Keratinocyte (primary cell): ENCODE results near the gene MESD. TPM values are rescaled to one million over a fixed set of nuclear protein-coding genes. Genes with fewer than 3 reads are reported as not detected.

Source experiments
- DNase-seq: peaks from one replicate; pipeline ENCODE4 v3.0.0-alpha.2; 2011; ENCODE audit warnings: low read depth, missing footprints, low spot score
- FAIRE-seq: peaks from 2 replicates; lab custom pipeline; 2011; peaks lifted over from hg19 to GRCh38; lab: Jason Lieb, UNC
- H2AFZ ChIP-seq: 2 replicates; pipeline ENCODE4 v1.6.0; 2012; ENCODE audit warnings: low read length, control low read depth, inconsistent platforms; ENCODE audit not compliant: control insufficient read depth
- H3K27ac ChIP-seq: 2 replicates; pipeline ENCODE4 v1.5.1; 2011; ENCODE audit warnings: low read length; ENCODE audit not compliant: control insufficient read depth, insufficient read depth
- H3K27me3 ChIP-seq: 3 replicates; pipeline ENCODE4 v1.6.0; 2011; ENCODE audit warnings: low read length; ENCODE audit not compliant: control insufficient read depth, insufficient read depth; ENCODE audit errors: extremely low read depth
- H3K36me3 ChIP-seq, 2 experiments: 2 replicates in 1 of 2; 3 replicates in 1 of 2; pipeline ENCODE4 v1.5.1; 2011; ENCODE audit warnings: low read length in 2 of 2, mild to moderate bottlenecking in 1 of 2; ENCODE audit not compliant: control insufficient read depth in 2 of 2, insufficient read depth in 2 of 2; ENCODE audit errors: extremely low read depth in 1 of 2
- H3K4me1 ChIP-seq: 3 replicates; pipeline ENCODE4 v1.5.1; 2011; ENCODE audit warnings: low read length; ENCODE audit not compliant: control insufficient read depth, insufficient read depth; ENCODE audit errors: extremely low read depth
- H3K4me2 ChIP-seq: 3 replicates; pipeline ENCODE4 v1.6.0; 2011; ENCODE audit warnings: low read depth, low read length; ENCODE audit not compliant: control insufficient read depth, insufficient read depth; ENCODE audit errors: extremely low read depth
- H3K4me3 ChIP-seq, 3 experiments: fragments of 200-600 bp in 1 of 3; sonication (generic) in 1 of 3; 2 replicates in 2 of 3; 3 replicates in 1 of 3; pipeline ENCODE4 v1.5.1; 2011 to 2016; ENCODE audit warnings: low read length in 3 of 3, mild to moderate bottlenecking in 3 of 3, control low read depth in 2 of 3, inconsistent platforms in 1 of 3, low read depth in 1 of 3, mixed read lengths in 1 of 3, mixed run types in 1 of 3, moderate library complexity in 1 of 3; ENCODE audit not compliant: control insufficient read depth in 2 of 3, insufficient read depth in 2 of 3; ENCODE audit errors: extremely low read depth in 1 of 3
- H3K79me2 ChIP-seq: 2 replicates; pipeline ENCODE4 v1.6.0; 2012; ENCODE audit warnings: low read length; ENCODE audit not compliant: control insufficient read depth, insufficient read depth
- H3K9ac ChIP-seq: 3 replicates; pipeline ENCODE4 v1.6.0; 2011; ENCODE audit warnings: low read length; ENCODE audit not compliant: control insufficient read depth, insufficient read depth; ENCODE audit errors: extremely low read depth
- H3K9me1 ChIP-seq: 3 replicates; pipeline ENCODE4 v1.6.0; 2011; ENCODE audit warnings: low read length; ENCODE audit not compliant: control insufficient read depth, insufficient read depth; ENCODE audit errors: extremely low read depth
- H3K9me3 ChIP-seq: 2 replicates; pipeline ENCODE4 v1.5.1; 2012; ENCODE audit warnings: low read depth, low read length; ENCODE audit not compliant: control insufficient read depth
- H4K20me1 ChIP-seq: 3 replicates; pipeline ENCODE4 v1.6.0; 2011; ENCODE audit warnings: low read length; ENCODE audit not compliant: control insufficient read depth, insufficient read depth; ENCODE audit errors: extremely low read depth
- CTCF ChIP-seq, 3 experiments: IDR thresholded peaks in 1 of 3; conservative IDR thresholded peaks in 1 of 3; optimal IDR thresholded peaks in 1 of 3; 2 replicates in 2 of 3; 3 replicates in 1 of 3; pipeline versions ENCODE3 to v1.5.1; 2011; ENCODE audit warnings: low read length in 3 of 3, mild to moderate bottlenecking in 3 of 3, moderate library complexity in 2 of 3, control low read depth in 1 of 3, inconsistent platforms in 1 of 3; ENCODE audit not compliant: insufficient read depth in 2 of 3; ENCODE audit errors: extremely low read depth in 1 of 3
- EZH2 ChIP-seq: IDR thresholded peaks from one replicate; pipeline ENCODE4 v1.6.1; 2012; ENCODE audit warnings: inconsistent platforms, mild to moderate bottlenecking, low read length, moderate library complexity
- dilution Hi-C: fragments of 300-500 bp; cut with MboI; formaldehyde crosslinking; loops from one replicate; pipeline ENCODE4 v1.7.0; 2020; ENCODE audit warnings: low sequenced_read_pairs; ENCODE audit not compliant: extremely low pct_ligation_motif_present
- polyA plus RNA-seq, 5 experiments: library from polyadenylated mRNA; depleted of rRNA in 3 of 5; stranded (reverse) in 3 of 5; stranded (forward) in 1 of 5; unstranded in 1 of 5; fragments of >200 nt; gene quantifications; 1 replicate in 1 of 5; 2 replicates in 3 of 5; 3 replicates in 1 of 5; pipeline versions ENCODE4 v1.2.1 to v1.2.3, GENCODE V29; 2011 to 2012; ENCODE audit warnings: missing spikeins in 2 of 5, low read depth in 1 of 5, low replicate concordance in 1 of 5

The MESD gene
- polyA plus RNA-seq, 1 donor (not counting 4 experiments of a cell fraction or from before 2014, with no cell fraction given), result 18.7 TPM

DNA sequence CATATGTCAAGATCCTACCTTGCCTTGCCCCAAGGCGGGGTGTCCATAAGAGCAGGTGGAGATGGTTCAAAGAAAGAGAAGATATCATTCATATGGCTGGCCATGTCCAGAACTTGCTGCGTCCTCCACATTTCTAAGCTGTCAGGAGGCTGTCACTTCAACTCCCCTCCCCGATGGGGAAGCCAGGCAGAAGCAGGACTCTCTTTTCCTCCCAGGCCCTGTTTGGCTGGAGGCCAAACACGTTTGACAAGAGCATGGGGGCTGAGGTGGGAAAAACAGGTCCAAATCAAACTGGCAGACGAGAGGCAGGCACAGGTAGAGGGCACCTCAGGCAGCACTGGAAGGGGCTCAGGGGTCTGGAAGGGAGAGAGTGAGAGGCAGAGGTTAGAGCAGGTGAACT, 37.7 kb downstream of the MESD start:
- DNase-seq (no peak), FAIRE-seq (no peak)
- Histone ChIP-seq H3K27ac (no peak overlapping the region), H4K20me1 (peaks cover 3% of the 10 kb centered on the region), H3K4me1 (peaks cover 19% of the 10 kb centered on the region), H3K4me3 (no peak overlapping the region), H3K9me1 (peaks cover 3% of the 10 kb centered on the region), H2AFZ (no peak overlapping the region), H3K9ac (no peak overlapping the region), H3K36me3 (peaks cover 7 to 12% of the 10 kb centered on the region in 2 experiments), H3K4me2 (no peak overlapping the region), H3K27me3 (no peaks in the 10 kb centered on the region), H3K9me3 (no peaks in the 10 kb centered on the region), H3K79me2 (no peaks in the 10 kb centered on the region)
- TF ChIP-seq CTCF (optimal IDR thresholded peaks at IDR 0.05 in 1 of 3, IDR thresholded peaks at IDR 0.05 in 1 of 3, conservative IDR thresholded peaks at IDR 0.05 in 1 of 3; ENCODE audit: extremely low read depth in 1 of 3, insufficient read depth in 2 of 3, low read length in 3 of 3), result no peak
- TF ChIP-seq EZH2, result no peak
- dilution Hi-C loops, result no loop called here

DNA sequence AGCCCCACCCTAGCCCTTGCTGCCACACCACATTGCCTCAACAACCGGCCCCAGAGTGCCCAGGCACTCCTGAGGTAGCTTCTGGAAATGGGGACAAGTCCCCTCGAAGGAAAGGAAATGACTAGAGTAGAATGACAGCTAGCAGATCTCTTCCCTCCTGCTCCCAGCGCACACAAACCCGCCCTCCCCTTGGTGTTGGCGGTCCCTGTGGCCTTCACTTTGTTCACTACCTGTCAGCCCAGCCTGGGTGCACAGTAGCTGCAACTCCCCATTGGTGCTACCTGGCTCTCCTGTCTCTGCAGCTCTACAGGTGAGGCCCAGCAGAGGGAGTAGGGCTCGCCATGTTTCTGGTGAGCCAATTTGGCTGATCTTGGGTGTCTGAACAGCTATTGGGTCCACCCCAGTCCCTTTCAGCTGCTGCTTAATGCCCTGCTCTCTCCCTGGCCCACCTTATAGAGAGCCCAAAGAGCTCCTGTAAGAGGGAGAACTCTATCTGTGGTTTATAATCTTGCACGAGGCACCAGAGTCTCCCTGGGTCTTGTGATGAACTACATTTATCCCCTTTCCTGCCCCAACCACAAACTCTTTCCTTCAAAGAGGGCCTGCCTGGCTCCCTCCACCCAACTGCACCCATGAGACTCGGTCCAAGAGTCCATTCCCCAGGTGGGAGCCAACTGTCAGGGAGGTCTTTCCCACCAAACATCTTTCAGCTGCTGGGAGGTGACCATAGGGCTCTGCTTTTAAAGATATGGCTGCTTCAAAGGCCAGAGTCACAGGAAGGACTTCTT, 39.1 kb downstream of the MESD start:
- peaks cover 11 to 12% of the 10 kb centered on the region in 2 experiments for H3K36me3 ChIP-seq
- dilution Hi-C loops, result no loop called here

More for the DNA sequence above, 39.1 kb downstream of the MESD start:
- Histone ChIP-seq H2AFZ (no peak overlapping the region), H3K27ac (no peak overlapping the region), H4K20me1 (peaks cover 3% of the 10 kb centered on the region), H3K9me1 (peaks cover 3% of the 10 kb centered on the region), H3K4me2 (no peak overlapping the region), H3K79me2 (no peaks in the 10 kb centered on the region), H3K27me3 (no peaks in the 10 kb centered on the region), H3K4me3 (no peak overlapping the region), H3K4me1 (peaks cover 13% of the 10 kb centered on the region), H3K9me3 (no peaks in the 10 kb centered on the region), H3K9ac (no peak overlapping the region)
- DNase-seq (no peak), FAIRE-seq (no peak)
- TF ChIP-seq CTCF (optimal IDR thresholded peaks at IDR 0.05 in 1 of 3, IDR thresholded peaks at IDR 0.05 in 1 of 3, conservative IDR thresholded peaks at IDR 0.05 in 1 of 3; ENCODE audit: extremely low read depth in 1 of 3, insufficient read depth in 2 of 3, low read length in 3 of 3), result no peak
- TF ChIP-seq EZH2, result no peak
